ENCODE results near the gene SCRG1. TPM values are rescaled to one million over a fixed set of nuclear protein-coding genes. Genes with fewer than 3 reads are reported as not detected.

SCRG1 gene
- polyA plus RNA-seq, 1 donor, result 1.7 TPM

- no peak for DNase-seq (ENCODE audit: low read depth)
Measured at GRCh38 chr4:173411106-173411693, 12.3 kb upstream of the SCRG1 start.

DNA sequence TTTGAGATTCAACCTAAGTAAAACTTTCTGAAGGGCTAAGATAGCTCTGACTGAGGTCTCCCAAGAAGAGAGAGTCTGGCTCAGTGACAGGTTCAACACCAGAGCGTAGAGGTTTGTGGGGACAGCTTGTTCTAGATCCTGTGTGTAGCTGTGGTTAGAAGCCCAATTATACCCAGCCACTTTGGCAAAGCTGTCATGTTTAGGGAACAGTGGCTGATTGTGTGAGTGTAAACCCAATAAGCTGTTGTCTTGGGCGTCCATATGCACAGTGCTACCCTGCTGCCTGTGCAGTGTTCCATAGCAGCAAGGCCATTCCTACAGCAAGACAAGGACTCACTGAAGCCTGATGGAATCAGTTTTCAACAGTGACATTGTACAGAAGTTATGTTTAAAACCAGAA is 11.2 kb upstream of the SCRG1 start:
- no peak for DNase-seq (ENCODE audit: low read depth)

DNA sequence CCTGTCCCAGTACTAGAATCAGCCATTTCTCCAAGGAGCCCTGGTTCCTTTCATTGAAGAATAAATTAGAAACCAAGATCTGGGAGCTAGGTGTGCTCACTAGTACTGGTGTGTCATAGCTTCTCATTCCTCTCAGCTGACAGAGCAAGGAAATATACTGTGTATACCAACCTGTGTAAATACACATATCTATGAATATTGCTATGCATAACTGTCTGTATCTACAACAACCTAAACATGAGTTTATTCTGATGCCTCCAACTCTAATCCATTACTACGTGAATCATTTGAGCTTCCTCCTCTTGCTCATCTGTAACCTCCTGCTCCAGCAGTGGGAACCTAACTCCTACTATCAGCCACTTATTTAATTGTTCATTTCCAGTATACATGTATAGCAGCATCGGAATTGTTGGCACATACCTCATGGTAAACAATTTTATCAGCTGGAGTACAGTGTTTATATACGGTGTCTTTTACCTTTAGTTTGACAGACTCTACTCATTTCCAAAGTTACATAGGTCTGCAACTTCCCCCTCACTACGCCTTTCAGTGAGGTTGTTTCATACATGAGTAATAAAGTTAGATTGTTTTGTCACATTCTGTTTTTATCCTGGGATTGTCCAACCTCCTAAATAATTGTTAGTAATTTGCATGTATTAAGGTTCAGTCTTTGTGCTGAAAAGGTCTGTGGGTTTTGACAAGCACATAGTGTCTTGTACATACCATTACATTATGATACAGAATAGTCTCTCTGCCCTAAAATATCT is 7.1 kb upstream of the SCRG1 start:
- DNase-seq (ENCODE audit: low read depth), result no peak

DNA sequence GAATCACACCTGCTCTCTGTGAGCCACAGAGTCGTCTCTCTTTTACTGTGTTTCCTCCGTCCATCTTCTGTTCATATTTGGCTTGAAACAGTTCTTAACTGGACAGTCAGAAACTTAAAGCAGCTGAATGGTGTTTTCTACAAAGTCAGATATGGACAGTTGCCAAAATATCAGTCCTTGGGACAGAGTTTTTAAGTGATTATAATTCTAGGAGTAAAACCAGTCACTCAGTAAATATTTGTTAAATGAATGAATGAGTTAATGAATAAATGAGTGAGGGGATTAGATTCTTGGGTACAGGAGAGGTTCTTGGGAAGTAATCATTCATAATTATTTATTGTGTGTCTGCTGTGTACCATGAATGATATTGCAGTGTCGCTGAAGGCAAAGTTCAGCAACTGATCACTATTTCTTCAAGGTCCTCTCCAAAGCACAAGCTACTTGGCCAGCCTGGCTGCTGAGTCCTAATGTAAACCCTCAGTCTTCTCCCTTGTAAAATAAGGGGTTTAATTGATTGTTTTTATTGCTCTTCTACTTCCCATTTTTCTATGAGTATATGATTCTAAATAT is 5.5 kb upstream of the SCRG1 start:
- DNase-seq (ENCODE audit: low read depth), result no peak

DNA sequence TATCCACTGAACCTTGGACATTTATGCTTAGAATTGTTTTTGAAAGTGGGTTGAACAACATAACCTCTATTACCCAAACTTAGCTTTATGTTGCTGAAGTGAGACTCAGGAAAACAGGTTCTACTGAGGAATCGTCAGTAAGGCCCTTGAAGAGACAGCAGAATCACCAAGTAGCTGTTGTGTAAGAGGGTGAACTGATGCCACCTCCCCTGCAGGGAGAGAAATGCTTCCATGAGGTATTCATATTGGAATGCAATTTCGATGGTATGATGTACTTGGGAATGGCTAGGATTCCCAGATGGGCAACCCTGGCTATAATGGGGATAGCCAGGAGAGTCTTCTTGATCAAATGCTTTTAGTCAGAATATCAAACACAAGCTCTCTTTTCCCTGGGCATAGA is 4.1 kb upstream of the SCRG1 start:
- DNase-seq (ENCODE audit: low read depth), result no peak

- DNase-seq (ENCODE audit: low read depth), result no peak
Measured at GRCh38 chr4:173401063-173401462, 2.1 kb upstream of the SCRG1 start.

GRCh38 chr4:173398220-173398619 is 696 bp downstream of the SCRG1 start:
- DNase-seq (ENCODE audit: low read depth), result no peak

DNA sequence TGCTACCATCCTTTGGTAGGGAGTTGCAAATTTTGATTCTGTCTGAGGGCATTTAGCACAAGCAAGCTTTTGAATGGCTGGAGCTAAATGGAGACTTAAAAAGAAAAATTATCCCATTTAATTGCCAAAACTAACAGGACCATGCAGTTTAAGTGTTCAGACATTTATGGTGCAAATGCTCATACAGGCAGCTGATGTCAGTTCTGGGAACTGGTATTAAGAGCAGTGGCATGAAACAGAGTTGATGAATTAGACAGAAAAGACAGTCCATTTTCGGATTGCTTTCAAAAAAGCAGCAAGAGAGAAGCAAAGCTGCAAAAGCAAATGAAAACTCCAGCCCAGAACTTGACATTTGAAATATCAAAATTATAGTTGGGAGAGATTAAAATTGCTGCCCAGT is 1.3 kb downstream of the SCRG1 start:
- DNase-seq (ENCODE audit: low read depth), result no peak

- DNase-seq (ENCODE audit: low read depth), result no peak
Measured at GRCh38 chr4:173391701-173392100, 7.2 kb downstream of the SCRG1 start.

DNA sequence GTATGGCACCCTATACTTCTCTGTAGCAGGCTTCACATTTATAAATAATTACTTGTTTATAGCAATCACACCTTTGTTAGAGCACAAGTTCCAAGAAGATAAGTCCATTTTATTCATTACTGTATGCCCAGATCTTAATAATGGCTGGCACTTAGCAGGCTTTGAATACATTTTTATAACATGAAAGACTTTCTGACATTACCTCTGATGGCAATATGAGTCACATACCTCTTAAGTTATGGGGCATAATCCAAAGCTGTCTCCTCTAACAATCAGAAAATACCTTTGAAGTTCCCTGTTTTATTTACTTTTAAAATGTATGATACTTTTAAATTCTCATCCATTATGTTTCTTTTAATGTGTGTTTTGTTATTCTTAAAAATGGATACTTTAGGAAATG is 12.2 kb downstream of the SCRG1 start:
- no peak for DNase-seq (ENCODE audit: low read depth)

GRCh38 chr4:173382349-173382748 is 16.6 kb downstream of the SCRG1 start:
- DNase-seq (ENCODE audit: low read depth), result no peak

GRCh38 chr4:173381610-173382009 is 17.3 kb downstream of the SCRG1 start:
- DNase-seq (ENCODE audit: low read depth), result no peak

GRCh38 chr4:173380987-173381386 is 17.9 kb downstream of the SCRG1 start:
- no peak for DNase-seq (ENCODE audit: low read depth)

- no peak for DNase-seq (ENCODE audit: low read depth)
Measured at GRCh38 chr4:173379929-173380328, 19.0 kb downstream of the SCRG1 start.

GRCh38 chr4:173374588-173374987 is 24.3 kb downstream of the SCRG1 start:
- DNase-seq (ENCODE audit: low read depth), result no peak

- no peak for DNase-seq (ENCODE audit: low read depth)
Measured at GRCh38 chr4:173371292-173372192, 27.4 kb downstream of the SCRG1 start.

DNA sequence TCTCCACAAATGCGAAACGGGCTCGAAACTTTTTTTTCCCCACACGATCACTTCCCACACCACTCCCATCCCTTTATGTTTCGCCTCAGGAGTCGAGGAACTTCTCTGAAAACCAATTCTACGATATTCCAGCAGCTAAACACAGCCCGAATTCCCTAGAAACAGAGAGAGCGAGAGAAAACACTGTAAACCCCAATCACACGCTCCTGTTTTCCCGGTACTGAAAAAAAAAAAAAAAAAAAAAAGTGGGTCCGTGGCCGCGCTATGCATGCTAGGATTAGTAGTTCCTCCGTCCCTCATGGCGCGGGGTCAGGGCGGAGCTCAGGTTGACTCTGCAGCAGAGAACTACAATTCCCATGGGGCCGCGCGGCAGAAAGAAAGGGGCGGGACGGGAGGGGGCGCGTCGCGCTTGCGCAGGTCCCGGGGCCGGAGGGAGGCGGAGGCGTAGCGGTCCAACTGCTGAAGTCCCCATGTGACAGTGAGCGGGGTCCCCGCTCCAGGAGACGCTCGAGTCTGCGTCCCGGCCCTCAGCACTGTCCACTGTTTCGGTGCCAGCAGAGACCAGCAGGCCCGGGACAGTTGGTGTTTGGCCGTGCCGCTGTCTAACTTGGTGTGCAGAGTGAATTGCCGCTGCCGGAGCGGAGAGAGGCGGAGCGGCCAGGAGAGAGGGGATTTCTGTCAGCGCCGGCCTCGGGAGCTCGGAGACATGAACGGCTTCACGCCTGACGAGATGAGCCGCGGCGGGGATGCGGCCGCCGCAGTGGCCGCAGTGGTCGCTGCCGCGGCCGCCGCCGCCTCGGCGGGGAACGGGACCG is 28.2 kb downstream of the SCRG1 start, which contains the start of gene SAP30:
Gene SAP30 (plus strand): TSS at position 478 of the 815 bp plus-strand sequence. CDS start 229 bp downstream, at position 707.
- DNase-seq (ENCODE audit: low read depth), result peak; percentile 94

GRCh38 chr4:173370130-173370476 is 28.8 kb downstream of the SCRG1 start:
- DNase-seq (ENCODE audit: low read depth), result no peak

DNA sequence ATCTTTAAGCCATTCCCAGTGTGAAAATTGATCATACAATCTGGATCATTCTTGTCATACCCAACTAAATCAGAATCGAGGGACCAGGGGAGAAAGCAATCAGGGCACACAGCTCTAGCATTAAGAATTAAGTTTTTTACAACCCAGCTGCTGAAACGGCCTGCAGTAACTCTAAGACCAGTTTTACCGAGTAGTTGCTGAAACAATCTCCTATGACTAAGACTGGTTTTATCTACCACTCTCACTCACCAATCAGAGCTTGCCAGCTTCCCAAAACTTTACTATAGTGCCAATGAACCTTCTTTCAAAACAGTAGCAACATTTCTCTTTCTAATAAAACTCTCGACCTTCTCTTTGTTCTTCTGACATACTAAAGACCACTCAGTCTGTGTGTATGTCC is 31.0 kb downstream of the SCRG1 start:
- DNase-seq (ENCODE audit: low read depth), result no peak

DNA sequence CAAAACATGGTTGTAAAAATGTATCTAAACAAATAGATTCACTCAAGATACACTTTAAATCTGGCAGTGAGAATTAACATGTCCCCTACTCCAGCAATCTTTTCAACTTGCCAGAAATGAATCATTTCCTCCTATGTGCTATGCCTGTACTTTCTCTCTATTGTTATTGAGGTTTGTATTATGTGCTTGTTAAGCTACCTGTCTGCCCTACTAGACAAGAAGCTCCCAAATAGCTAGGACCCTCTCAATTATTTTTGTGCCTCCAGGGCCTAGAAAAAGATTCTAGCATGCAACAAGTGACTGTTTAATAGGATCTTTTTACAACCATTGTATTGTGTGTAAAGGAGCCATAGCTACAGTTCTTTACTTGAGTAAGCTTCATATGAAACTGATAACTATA is 31.6 kb downstream of the SCRG1 start:
- DNase-seq (ENCODE audit: low read depth), result no peak

GRCh38 chr4:173365359-173365996 is 33.4 kb downstream of the SCRG1 start:
- DNase-seq (ENCODE audit: low read depth), result no peak
